Measurements from ENCODE around the gene CYP19A1. TPM values are rescaled to one million over a fixed set of nuclear protein-coding genes. Genes with fewer than 3 reads are reported as not detected.

Gene CYP19A1
- total RNA-seq, 5 donors from 2014 or later (not counting 1 experiment from before 2014, with no cell fraction given), result 0.23 TPM; not detected in 4

DNA sequence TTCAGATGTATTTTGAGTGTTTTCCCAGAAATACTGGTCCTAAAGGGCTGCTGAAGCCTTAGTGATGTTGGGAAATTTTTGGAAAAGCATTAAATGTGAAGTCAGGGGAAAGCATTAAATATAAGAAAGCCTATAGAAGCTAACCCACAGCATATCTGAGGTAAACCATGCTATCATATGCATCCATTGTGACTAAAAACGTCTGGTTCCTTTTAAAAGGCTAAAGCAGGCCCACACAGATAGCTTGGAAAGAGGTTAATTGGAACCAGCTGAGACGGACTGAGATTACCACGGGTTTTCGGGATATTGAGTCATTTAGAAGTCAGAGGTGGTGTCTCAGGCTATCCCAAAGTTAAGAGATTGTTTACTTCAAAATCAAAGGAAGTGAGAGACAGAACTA is 78.2 kb downstream of the CYP19A1 start:
- no peak overlapping the region for H3K27ac ChIP-seq (ENCODE audit: low read length)
- H3K4me1 ChIP-seq (ENCODE audit: control insufficient read depth in 1 of 2, extremely low read depth in 1 of 2, insufficient read depth in 2 of 2, low read length in 2 of 2), result no peaks in the 10 kb centered on the region
- H3K27me3 ChIP-seq (replicated peaks in 1 of 2; ENCODE audit: control insufficient read depth in 2 of 2, extremely low read depth in 1 of 2, insufficient read depth in 2 of 2, low read length in 1 of 2), result peaks cover 2 to 3% of the 10 kb centered on the region in 2 experiments
- POLR2A ChIA-PET, result no interaction called here
- no peak overlapping the region for H3K4me3 ChIP-seq (ENCODE audit: control insufficient read depth in 1 of 2, extremely low read depth in 1 of 2, low read length in 1 of 2)
- H3K4me3 Mint-ChIP-seq, result no peak overlapping the region
- ATAC-seq (replicated peaks in 1 of 4) (no peak), DNase-seq (no peak)
- WGBS (ENCODE audit: insufficient coverage), result 79% methylated on average over 3 of the region's 4 CpGs
- peaks cover 0 to 7% (median 3%) of the 10 kb centered on the region in 3 donors for H3K9me3 Mint-ChIP-seq
- H3K9me3 ChIP-seq, result no peaks in the 10 kb centered on the region
- peaks cover 16 to 23% of the 10 kb centered on the region in 2 donors for H3K27me3 Mint-ChIP-seq
- no peaks in the 10 kb centered on the region for H3K4me1 Mint-ChIP-seq
- H3K27ac Mint-ChIP-seq, result no peak overlapping the region
- no peaks in the 10 kb centered on the region for H3K36me3 Mint-ChIP-seq
- no peaks in the 10 kb centered on the region for H3K36me3 ChIP-seq (ENCODE audit: control insufficient read depth in 2 of 2, extremely low read depth in 1 of 2, insufficient read depth in 1 of 2, low read length in 1 of 2)
- CTCF ChIA-PET, result no interaction called here

DNA sequence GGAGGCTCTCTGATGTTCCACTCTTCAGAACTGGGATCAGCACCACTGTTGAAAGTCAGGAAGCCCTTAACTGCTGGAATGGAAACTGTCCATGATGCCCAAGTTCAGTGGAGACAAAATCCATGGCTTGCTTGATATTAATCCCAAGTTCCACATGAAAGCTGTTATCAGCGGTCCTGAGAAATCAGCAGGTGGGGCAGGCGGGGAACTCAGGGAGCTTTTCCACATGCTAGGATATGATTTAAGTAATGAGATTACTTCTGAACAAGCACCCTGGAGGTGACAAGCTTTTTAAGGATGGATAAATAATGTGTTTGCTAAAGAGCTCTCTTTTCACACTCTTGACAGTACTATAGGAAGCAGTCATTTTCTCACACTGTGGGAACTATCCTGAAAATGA is 82.9 kb downstream of the CYP19A1 start:
- H3K4me3 Mint-ChIP-seq, result no peak overlapping the region
- no peak for DNase-seq
- no peaks in the 10 kb centered on the region for H3K36me3 Mint-ChIP-seq
- H3K4me1 Mint-ChIP-seq, result no peaks in the 10 kb centered on the region
- H3K27me3 Mint-ChIP-seq, result peaks cover 13 to 26% of the 10 kb centered on the region in 2 donors
- H3K27ac ChIP-seq (ENCODE audit: low read length), result no peak overlapping the region
- ChIA-PET CTCF (interaction anchor here in 1 of 2 donors (0.5 kb wide), 1 partner anchor 66 kb away, joined by 4 read pairs; no protein-coding TSS in a partner anchor), POLR2A (no interaction called here)
- H3K9me3 ChIP-seq, result no peaks in the 10 kb centered on the region
- 100% methylated on average over 1 of the region's 2 CpGs for WGBS (ENCODE audit: insufficient coverage)
- H3K27me3 ChIP-seq (replicated peaks in 1 of 2; ENCODE audit: control insufficient read depth in 2 of 2, extremely low read depth in 1 of 2, insufficient read depth in 2 of 2, low read length in 1 of 2), result peaks cover 0 to 2% of the 10 kb centered on the region in 2 experiments
- no peak overlapping the region for H3K4me3 ChIP-seq (ENCODE audit: control insufficient read depth in 1 of 2, extremely low read depth in 1 of 2, low read length in 1 of 2)
- peaks cover 0 to 3% (median 0%) of the 10 kb centered on the region in 3 donors for H3K9me3 Mint-ChIP-seq
- no peaks in the 10 kb centered on the region for H3K4me1 ChIP-seq (ENCODE audit: control insufficient read depth in 1 of 2, extremely low read depth in 1 of 2, insufficient read depth in 2 of 2, low read length in 2 of 2)
- no peaks in the 10 kb centered on the region for H3K36me3 ChIP-seq (ENCODE audit: control insufficient read depth in 2 of 2, extremely low read depth in 1 of 2, insufficient read depth in 1 of 2, low read length in 1 of 2)
- no peak overlapping the region for H3K27ac Mint-ChIP-seq
- no peak for ATAC-seq (replicated peaks in 1 of 4)

GRCh38 chr15:51253366-51253765 is 85.0 kb downstream of the CYP19A1 start:
- WGBS (ENCODE audit: insufficient coverage), result 60% methylated on average over 1 of the region's 2 CpGs
- Histone ChIP-seq H3K27me3 (replicated peaks in 1 of 2; ENCODE audit: control insufficient read depth in 2 of 2, extremely low read depth in 1 of 2, insufficient read depth in 2 of 2, low read length in 1 of 2) (peaks cover 0 to 2% of the 10 kb centered on the region in 2 experiments), H3K4me1 (ENCODE audit: control insufficient read depth in 1 of 2, extremely low read depth in 1 of 2, insufficient read depth in 2 of 2, low read length in 2 of 2) (no peaks in the 10 kb centered on the region), H3K36me3 (ENCODE audit: control insufficient read depth in 2 of 2, extremely low read depth in 1 of 2, insufficient read depth in 1 of 2, low read length in 1 of 2) (no peaks in the 10 kb centered on the region), H3K4me3 (ENCODE audit: control insufficient read depth in 1 of 2, extremely low read depth in 1 of 2, low read length in 1 of 2) (no peak overlapping the region), H3K9me3 (no peaks in the 10 kb centered on the region), H3K27ac (ENCODE audit: low read length) (no peak overlapping the region)
- Mint-ChIP-seq H3K9me3 (peaks cover 0 to 3% (median 0%) of the 10 kb centered on the region in 3 donors), H3K27me3 (peaks cover 9 to 22% of the 10 kb centered on the region in 2 donors), H3K36me3 (no peaks in the 10 kb centered on the region), H3K4me3 (no peak overlapping the region), H3K27ac (no peak overlapping the region), H3K4me1 (no peaks in the 10 kb centered on the region)
- POLR2A ChIA-PET, result no interaction called here
- ATAC-seq (replicated peaks in 1 of 4), result no peak
- DNase-seq, result no peak
- CTCF ChIA-PET, result no interaction called here

DNA sequence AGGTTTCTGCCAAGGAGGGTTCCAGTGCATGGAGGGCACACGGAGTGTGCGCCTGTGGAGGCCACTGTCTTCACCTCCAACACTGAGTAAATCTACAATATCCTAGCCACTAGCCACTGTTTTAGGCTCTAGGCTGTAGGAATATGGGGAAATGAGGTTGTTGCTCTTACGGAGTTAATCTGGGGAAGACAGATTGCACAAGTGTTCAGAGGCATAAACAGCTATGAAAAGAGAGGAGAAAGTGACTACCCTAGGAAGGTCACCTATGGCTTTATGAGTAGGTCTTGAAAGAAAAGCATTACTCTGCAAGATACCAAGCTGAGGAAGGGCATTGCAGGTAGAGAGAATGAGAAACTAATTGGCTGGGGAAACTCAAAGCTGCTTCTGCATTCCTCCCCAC is 85.7 kb downstream of the CYP19A1 start:
- H3K9me3 Mint-ChIP-seq, result no peaks in the 10 kb centered on the region
- Histone ChIP-seq H3K36me3 (ENCODE audit: control insufficient read depth in 2 of 2, extremely low read depth in 1 of 2, insufficient read depth in 1 of 2, low read length in 1 of 2) (no peaks in the 10 kb centered on the region), H3K9me3 (no peaks in the 10 kb centered on the region), H3K4me1 (ENCODE audit: control insufficient read depth in 1 of 2, extremely low read depth in 1 of 2, insufficient read depth in 2 of 2, low read length in 2 of 2) (no peaks in the 10 kb centered on the region), H3K4me3 (ENCODE audit: control insufficient read depth in 1 of 2, extremely low read depth in 1 of 2, low read length in 1 of 2) (no peak overlapping the region), H3K27ac (ENCODE audit: low read length) (no peak overlapping the region), H3K27me3 (replicated peaks in 1 of 2; ENCODE audit: control insufficient read depth in 2 of 2, extremely low read depth in 1 of 2, insufficient read depth in 2 of 2, low read length in 1 of 2) (no peaks in the 10 kb centered on the region)
- peaks cover 6 to 16% of the 10 kb centered on the region in 2 donors for H3K27me3 Mint-ChIP-seq
- no peak overlapping the region for H3K4me3 Mint-ChIP-seq
- H3K36me3 Mint-ChIP-seq, result no peaks in the 10 kb centered on the region
- ChIA-PET CTCF (no interaction called here), POLR2A (no interaction called here)
- no peak overlapping the region for H3K27ac Mint-ChIP-seq
- H3K4me1 Mint-ChIP-seq, result no peaks in the 10 kb centered on the region
- WGBS (ENCODE audit: insufficient coverage), result 100% methylated on average over 1 of the region's 3 CpGs
- DNase-seq, result no peak
- ATAC-seq (replicated peaks in 1 of 4), result no peak

GRCh38 chr15:51251556-51251955 is 86.8 kb downstream of the CYP19A1 start:
- no peak for ATAC-seq (replicated peaks in 1 of 4)
- Histone ChIP-seq H3K27me3 (replicated peaks in 1 of 2; ENCODE audit: control insufficient read depth in 2 of 2, extremely low read depth in 1 of 2, insufficient read depth in 2 of 2, low read length in 1 of 2) (peaks cover 0 to 2% of the 10 kb centered on the region in 2 experiments), H3K27ac (ENCODE audit: low read length) (no peak overlapping the region), H3K4me3 (ENCODE audit: control insufficient read depth in 1 of 2, extremely low read depth in 1 of 2, low read length in 1 of 2) (no peak overlapping the region), H3K36me3 (ENCODE audit: control insufficient read depth in 2 of 2, extremely low read depth in 1 of 2, insufficient read depth in 1 of 2, low read length in 1 of 2) (no peaks in the 10 kb centered on the region), H3K9me3 (no peaks in the 10 kb centered on the region), H3K4me1 (ENCODE audit: control insufficient read depth in 1 of 2, extremely low read depth in 1 of 2, insufficient read depth in 2 of 2, low read length in 2 of 2) (no peaks in the 10 kb centered on the region)
- no peaks in the 10 kb centered on the region for H3K4me1 Mint-ChIP-seq
- no CpG with 5 or more reads among the region's 1 CpG for WGBS (ENCODE audit: insufficient coverage)
- no peak for DNase-seq
- POLR2A ChIA-PET, result no interaction called here
- CTCF ChIA-PET, result no interaction called here
- H3K36me3 Mint-ChIP-seq, result no peaks in the 10 kb centered on the region
- no peaks in the 10 kb centered on the region for H3K9me3 Mint-ChIP-seq
- peaks cover 6 to 19% of the 10 kb centered on the region in 2 donors for H3K27me3 Mint-ChIP-seq
- H3K4me3 Mint-ChIP-seq, result no peak overlapping the region
- H3K27ac Mint-ChIP-seq, result no peak overlapping the region

- H3K9me3 Mint-ChIP-seq, result no peaks in the 10 kb centered on the region
- H3K27ac Mint-ChIP-seq, result no peak overlapping the region
- H3K4me3 Mint-ChIP-seq, result no peak overlapping the region
- Histone ChIP-seq H3K9me3 (no peaks in the 10 kb centered on the region), H3K4me1 (ENCODE audit: control insufficient read depth in 1 of 2, extremely low read depth in 1 of 2, insufficient read depth in 2 of 2, low read length in 2 of 2) (no peaks in the 10 kb centered on the region), H3K27ac (ENCODE audit: low read length) (no peak overlapping the region), H3K27me3 (replicated peaks in 1 of 2; ENCODE audit: control insufficient read depth in 2 of 2, extremely low read depth in 1 of 2, insufficient read depth in 2 of 2, low read length in 1 of 2) (peaks cover 0 to 3% of the 10 kb centered on the region in 2 experiments), H3K4me3 (ENCODE audit: control insufficient read depth in 1 of 2, extremely low read depth in 1 of 2, low read length in 1 of 2) (no peak overlapping the region), H3K36me3 (ENCODE audit: control insufficient read depth in 2 of 2, extremely low read depth in 1 of 2, insufficient read depth in 1 of 2, low read length in 1 of 2) (no peaks in the 10 kb centered on the region)
- H3K4me1 Mint-ChIP-seq, result no peaks in the 10 kb centered on the region
- ChIA-PET POLR2A (no interaction called here), CTCF (no interaction called here)
- ATAC-seq (replicated peaks in 1 of 4) (no peak), DNase-seq (no peak)
- WGBS (ENCODE audit: insufficient coverage), result 67% methylated on average over 1 of the region's 4 CpGs
- H3K27me3 Mint-ChIP-seq, result peaks cover 6 to 19% of the 10 kb centered on the region in 2 donors
- no peaks in the 10 kb centered on the region for H3K36me3 Mint-ChIP-seq
These were observed 88.0 kb downstream of the CYP19A1 start for GRCh38 chr15:51250217-51251011.

All from T-cell (primary cell).